ENCODE measurements around the gene PRH2. TPM values are rescaled to one million over a fixed set of nuclear protein-coding genes. Genes with fewer than 3 reads are reported as not detected.

Gene PRH2
- total and polyA plus RNA-seq, 2 of the 4 experiments (the other 2 are of a cell fraction) = 0.34 TPM; not detected in 1

DNA sequence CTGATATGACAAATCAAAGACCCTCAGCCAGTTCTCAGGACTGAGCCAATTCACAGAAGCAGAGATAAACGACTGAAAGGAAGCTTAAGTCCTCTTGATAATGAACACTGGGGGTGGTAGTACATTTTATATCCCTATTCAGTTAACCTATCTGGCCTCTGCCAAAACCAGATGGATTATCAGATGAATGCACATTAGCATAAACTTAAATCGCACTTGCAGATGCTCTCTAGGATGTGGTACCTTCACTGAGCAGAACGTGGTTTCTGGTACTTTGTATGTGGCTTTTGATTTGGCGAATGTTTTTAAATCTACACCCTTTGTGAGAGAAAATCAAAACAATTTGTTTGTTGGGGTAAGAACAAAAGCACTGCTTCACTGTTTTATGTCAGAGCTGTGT is 31.2 kb downstream of the PRH2 start:
- Histone ChIP-seq H3K79me1 (ENCODE audit: low read depth in 1 of 2, low read length in 2 of 2) (peaks cover 4 to 6% of the 10 kb centered on the region in 2 experiments; a peak in 1 of 4 replicates), H3K4ac (ENCODE audit: low read depth, low read length) (no peak overlapping the region), H3K9me3 (ENCODE audit: control insufficient read depth, insufficient read depth, low read length) (no peaks in the 10 kb centered on the region), H3K23ac (ENCODE audit: low read depth, low read length) (no peak overlapping the region), H3K27me3 (ENCODE audit: control insufficient read depth, insufficient read depth, low read length) (no peaks in the 10 kb centered on the region), H2BK20ac (ENCODE audit: low read depth, low read length) (no peak overlapping the region), H4K20me1 (ENCODE audit: insufficient read depth, low read length) (no peaks in the 10 kb centered on the region), H3K4me1 (ENCODE audit: control insufficient read depth, insufficient read depth, low read length) (no peaks in the 10 kb centered on the region), H3K18ac (ENCODE audit: low read depth, low read length) (no peak overlapping the region), H3K9me1 (ENCODE audit: insufficient read depth, low read length) (no peaks in the 10 kb centered on the region), H2BK5ac (ENCODE audit: low read depth, low read length, poor library complexity, severe bottlenecking) (no peak overlapping the region), H2AK9ac (replicated peaks; ENCODE audit: low read depth, low read length, poor library complexity) (no peak overlapping the region), H2BK15ac (ENCODE audit: low read depth, low read length) (no peak overlapping the region), H2AFZ (replicated peaks; ENCODE audit: low read length, poor library complexity) (no peak overlapping the region), H3K4me2 (ENCODE audit: low read depth, low read length) (no peak overlapping the region), H3K9ac (ENCODE audit: low read depth, low read length) (no peak overlapping the region), H3K36me3 (ENCODE audit: control insufficient read depth, insufficient read depth, low read length) (no peaks in the 10 kb centered on the region), H4K8ac (ENCODE audit: low read depth in 2 of 2, low read length in 2 of 2) (no peak overlapping the region), H3K27ac (ENCODE audit: insufficient read depth, low read length) (no peak overlapping the region), H2AK5ac (ENCODE audit: low read depth, low read length) (no peak overlapping the region), H4K91ac (ENCODE audit: insufficient read depth, low read depth, low read length) (no peak overlapping the region), H4K5ac (ENCODE audit: low read depth, low read length) (no peak overlapping the region), H2BK120ac (ENCODE audit: low read depth, low read length) (no peak overlapping the region), H3K4me3 (ENCODE audit: insufficient read depth, low read depth, low read length) (no peak overlapping the region), H3K14ac (replicated peaks; ENCODE audit: low read depth, low read length) (no peak overlapping the region), H3K56ac (ENCODE audit: extremely low read depth, insufficient read depth, low read length) (no peak overlapping the region)
- ChIA-PET CTCF (no interaction called here), POLR2A (ENCODE audit: unreplicated experiment) (no interaction called here)
- no peak for TF ChIP-seq RAD21 (IDR thresholded peaks at IDR 0.05; ENCODE audit: low read length)
- TF ChIP-seq RCOR1 (IDR thresholded peaks at IDR 0.05; ENCODE audit: insufficient replicate concordance, low read length) = no peak
- no peak for TF ChIP-seq BHLHE40 (IDR thresholded peaks at IDR 0.05; ENCODE audit: low read depth, low read length)
- TF ChIP-seq, protein P1, sequence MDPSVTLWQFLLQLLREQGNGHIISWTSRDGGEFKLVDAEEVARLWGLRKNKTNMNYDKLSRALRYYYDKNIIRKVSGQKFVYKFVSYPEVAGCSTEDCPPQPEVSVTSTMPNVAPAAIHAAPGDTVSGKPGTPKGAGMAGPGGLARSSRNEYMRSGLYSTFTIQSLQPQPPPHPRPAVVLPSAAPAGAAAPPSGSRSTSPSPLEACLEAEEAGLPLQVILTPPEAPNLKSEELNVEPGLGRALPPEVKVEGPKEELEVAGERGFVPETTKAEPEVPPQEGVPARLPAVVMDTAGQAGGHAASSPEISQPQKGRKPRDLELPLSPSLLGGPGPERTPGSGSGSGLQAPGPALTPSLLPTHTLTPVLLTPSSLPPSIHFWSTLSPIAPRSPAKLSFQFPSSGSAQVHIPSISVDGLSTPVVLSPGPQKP (IDR thresholded peaks at IDR 0.05; ENCODE audit: borderline replicate concordance, low read depth, low read length) = no peak
- TF ChIP-seq MAFK (IDR thresholded peaks at IDR 0.05; ENCODE audit: low read depth, low read length) = no peak
- TF ChIP-seq CEBPB (IDR thresholded peaks at IDR 0.05; ENCODE audit: low read depth, low read length) = no peak
- no peak for TF ChIP-seq USF2 (IDR thresholded peaks at IDR 0.05; ENCODE audit: low read depth, low read length)
- TF ChIP-seq MXI1 (IDR thresholded peaks at IDR 0.05; ENCODE audit: borderline replicate concordance, low read depth, low read length) = no peak
- TF ChIP-seq RFX5 (IDR thresholded peaks at IDR 0.05; ENCODE audit: low read depth, low read length) = no peak
- intact Hi-C loops (cut with micrococcal nuclease) = no loop called here
- ATAC-seq (ENCODE audit: low read depth) = no peak
- no TSS peak for BruUV-seq (replicated peaks)
- in situ Hi-C loops (cut with MboI; ENCODE audit: low sequenced_read_pairs) = no loop called here
- DNase-seq = no peak
- WGBS, 2 experiments (ENCODE audit: extremely low coverage in 2 of 2, insufficient read length in 1 of 2) = no CpG with 5 or more reads among the region's 4 CpGs
- dilution Hi-C loops (cut with HindIII; ENCODE audit: low sequenced_read_pairs, unreplicated experiment) = no loop called here
